ENCODE data around the gene HAGHL. TPM values are rescaled to one million over a fixed set of nuclear protein-coding genes. Genes with fewer than 3 reads are reported as not detected.

Gene HAGHL
- total RNA-seq, 2 experiments from 2014 or later = 28.8 to 32.6 TPM

DNA sequence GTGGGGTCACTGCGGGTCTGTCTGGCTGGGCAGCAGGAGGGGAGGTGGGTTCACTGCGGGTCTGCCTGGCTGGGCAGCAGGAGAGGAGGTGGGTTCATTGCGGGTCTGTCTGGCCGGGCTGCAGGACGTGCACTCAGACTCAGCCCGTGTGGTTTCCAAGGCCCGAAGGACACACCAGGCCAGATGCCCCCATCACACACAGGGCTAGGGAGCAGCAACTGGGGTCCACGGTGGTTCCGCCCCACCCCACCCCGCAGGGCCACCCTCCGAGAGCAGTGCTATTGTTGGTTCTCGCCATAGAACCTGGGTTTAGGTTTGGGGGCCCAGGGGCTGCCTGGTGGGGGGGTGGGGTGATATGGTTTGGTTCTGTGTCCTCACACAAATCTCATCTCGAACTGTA, 19.7 kb downstream of the HAGHL start:
- intact Hi-C loops (cut with micrococcal nuclease) = no loop called here
- DNase-seq (no peak), ATAC-seq (no peak)
- ChIA-PET CTCF (interaction anchor here (1.3 kb wide), 1 partner anchor 31 kb away, joined by 3 read pairs; no protein-coding TSS in a partner anchor), POLR2A (no interaction called here)
- no peaks in the 10 kb centered on the region for H3K9me3 Mint-ChIP-seq
- H3K4me3 Mint-ChIP-seq = no peak overlapping the region
- TF ChIP-seq, protein P1, sequence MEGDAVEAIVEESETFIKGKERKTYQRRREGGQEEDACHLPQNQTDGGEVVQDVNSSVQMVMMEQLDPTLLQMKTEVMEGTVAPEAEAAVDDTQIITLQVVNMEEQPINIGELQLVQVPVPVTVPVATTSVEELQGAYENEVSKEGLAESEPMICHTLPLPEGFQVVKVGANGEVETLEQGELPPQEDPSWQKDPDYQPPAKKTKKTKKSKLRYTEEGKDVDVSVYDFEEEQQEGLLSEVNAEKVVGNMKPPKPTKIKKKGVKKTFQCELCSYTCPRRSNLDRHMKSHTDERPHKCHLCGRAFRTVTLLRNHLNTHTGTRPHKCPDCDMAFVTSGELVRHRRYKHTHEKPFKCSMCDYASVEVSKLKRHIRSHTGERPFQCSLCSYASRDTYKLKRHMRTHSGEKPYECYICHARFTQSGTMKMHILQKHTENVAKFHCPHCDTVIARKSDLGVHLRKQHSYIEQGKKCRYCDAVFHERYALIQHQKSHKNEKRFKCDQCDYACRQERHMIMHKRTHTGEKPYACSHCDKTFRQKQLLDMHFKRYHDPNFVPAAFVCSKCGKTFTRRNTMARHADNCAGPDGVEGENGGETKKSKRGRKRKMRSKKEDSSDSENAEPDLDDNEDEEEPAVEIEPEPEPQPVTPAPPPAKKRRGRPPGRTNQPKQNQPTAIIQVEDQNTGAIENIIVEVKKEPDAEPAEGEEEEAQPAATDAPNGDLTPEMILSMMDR (IDR thresholded peaks at IDR 0.05) = no peak
- H3K27ac Mint-ChIP-seq = no peak overlapping the region
- H3K36me3 Mint-ChIP-seq (ENCODE audit: low read depth) = no peaks in the 10 kb centered on the region
- H3K4me1 Mint-ChIP-seq (ENCODE audit: low read depth) = no peaks in the 10 kb centered on the region
- no peaks in the 10 kb centered on the region for H3K27me3 Mint-ChIP-seq

DNA sequence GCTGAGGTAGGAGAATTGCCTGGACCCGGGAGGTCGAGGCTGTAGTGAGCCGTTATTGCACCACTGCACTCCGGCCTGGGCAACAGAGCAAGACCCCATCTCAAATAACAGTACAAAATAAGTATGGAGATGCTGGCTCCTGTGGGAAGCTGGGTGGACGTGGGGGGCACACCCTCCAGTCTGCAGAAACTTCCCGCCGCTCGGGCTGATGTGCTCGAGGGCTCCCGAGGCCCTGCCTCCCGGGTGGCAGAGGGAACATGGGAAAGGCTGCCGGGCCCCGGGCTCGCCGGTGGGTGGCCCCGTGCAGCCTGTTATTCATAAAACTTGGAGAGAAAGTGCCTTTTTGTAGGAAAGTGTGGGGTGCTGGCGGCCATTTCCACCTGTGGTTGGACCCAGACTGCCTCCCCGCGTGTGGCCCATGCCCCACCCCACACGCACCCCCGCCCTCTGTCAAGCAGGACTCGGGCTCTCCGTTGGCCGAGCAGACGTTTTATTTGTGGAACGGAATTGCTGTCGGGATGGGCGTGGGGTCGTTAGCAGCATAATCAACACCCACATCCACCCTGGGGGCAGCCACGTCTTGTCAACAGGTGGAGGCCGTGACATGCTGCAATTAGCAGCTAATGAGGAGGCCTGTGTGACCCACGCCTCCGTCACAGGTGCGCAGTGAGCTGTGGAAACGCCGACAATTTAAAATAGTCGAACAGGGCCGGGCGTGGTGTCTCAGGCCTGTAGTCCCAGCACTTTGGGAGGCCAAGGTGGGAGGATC, 21.3 kb downstream of the HAGHL start:
- DNase-seq (no peak), ATAC-seq (no peak)
- Mint-ChIP-seq H3K27me3 (no peaks in the 10 kb centered on the region), H3K4me1 (ENCODE audit: low read depth) (no peaks in the 10 kb centered on the region), H3K27ac (no peak overlapping the region), H3K9me3 (no peaks in the 10 kb centered on the region), H3K4me3 (no peak overlapping the region), H3K36me3 (ENCODE audit: low read depth) (no peaks in the 10 kb centered on the region)
- ChIA-PET POLR2A (interaction anchor here (0.9 to 1.3 kb wide), 2 partner anchors 24 to 352 kb away, joined by 3 read pairs; no protein-coding TSS in a partner anchor), CTCF (interaction anchor here (1.1 to 1.4 kb wide), 3 partner anchors 8 to 37 kb away, joined by 3 to 4 read pairs (median 3); no protein-coding TSS in a partner anchor)
- intact Hi-C loops (cut with micrococcal nuclease) = no loop called here
- TF ChIP-seq, protein P1 (IDR thresholded peaks at IDR 0.05) = no peak

DNA sequence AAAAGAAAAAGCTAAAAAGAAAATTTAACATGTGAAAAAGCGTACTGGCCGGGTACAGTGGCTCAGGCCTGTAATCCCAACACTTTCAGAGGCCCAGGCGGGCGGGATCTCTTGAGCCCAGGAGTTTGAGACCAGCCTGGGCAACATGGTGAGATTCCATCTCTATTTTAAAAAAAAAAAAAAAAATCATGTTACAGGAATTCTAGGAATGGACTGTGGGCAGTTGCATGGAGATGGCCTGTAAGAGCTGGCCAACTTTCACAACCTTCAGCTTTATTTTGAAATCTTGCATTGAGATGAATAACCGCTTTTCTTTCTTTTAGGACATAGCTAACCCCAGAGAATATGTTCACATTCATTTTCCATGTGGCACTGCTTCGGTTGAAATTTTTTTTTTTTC, 22.1 kb downstream of the HAGHL start:
- H3K4me3 Mint-ChIP-seq = no peak overlapping the region
- H3K4me1 Mint-ChIP-seq (ENCODE audit: low read depth) = no peaks in the 10 kb centered on the region
- DNase-seq (no peak), ATAC-seq (no peak)
- H3K27me3 Mint-ChIP-seq = no peaks in the 10 kb centered on the region
- H3K36me3 Mint-ChIP-seq (ENCODE audit: low read depth) = no peaks in the 10 kb centered on the region
- ChIA-PET POLR2A (interaction anchor here (0.6 to 1.3 kb wide), 2 partner anchors 20 to 25 kb away, joined by 3 read pairs; no protein-coding TSS in a partner anchor), CTCF (interaction anchor here (1.1 to 1.6 kb wide), 3 partner anchors 9 to 38 kb away, joined by 3 to 4 read pairs (median 4); no protein-coding TSS in a partner anchor)
- H3K9me3 Mint-ChIP-seq = no peaks in the 10 kb centered on the region
- intact Hi-C loops (cut with micrococcal nuclease) = no loop called here
- no peak overlapping the region for H3K27ac Mint-ChIP-seq
- TF ChIP-seq, protein P1 (IDR thresholded peaks at IDR 0.05) = no peak

DNA sequence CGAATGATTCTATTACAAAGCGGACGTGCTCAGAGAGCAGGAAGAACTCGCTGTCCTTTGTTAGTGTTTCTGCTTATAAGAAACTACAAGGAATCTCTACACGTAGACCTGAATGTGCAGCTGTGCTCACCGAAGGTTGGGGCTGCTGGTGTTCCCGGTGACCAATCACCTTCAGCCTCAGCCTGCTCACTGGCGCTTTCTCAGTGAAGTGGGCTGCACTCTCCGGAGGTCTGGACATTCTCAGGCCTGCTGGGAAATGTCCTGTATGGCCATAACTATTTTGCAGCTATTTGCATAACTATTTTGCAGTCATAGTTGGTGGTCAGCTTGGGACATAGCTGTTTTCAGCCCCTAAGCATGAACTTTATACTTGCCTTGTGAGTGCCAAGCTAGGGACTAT, 23.6 kb downstream of the HAGHL start:
- no peaks in the 10 kb centered on the region for H3K4me1 Mint-ChIP-seq (ENCODE audit: low read depth)
- DNase-seq (no peak), ATAC-seq (no peak)
- H3K4me3 Mint-ChIP-seq = no peak overlapping the region
- ChIA-PET POLR2A (no interaction called here), CTCF (interaction anchor here (0.7 to 1.6 kb wide), 2 partner anchors 9 to 40 kb away, joined by 3 to 4 read pairs; no protein-coding TSS in a partner anchor)
- H3K27me3 Mint-ChIP-seq = no peaks in the 10 kb centered on the region
- H3K9me3 Mint-ChIP-seq = no peaks in the 10 kb centered on the region
- no peak overlapping the region for H3K27ac Mint-ChIP-seq
- intact Hi-C loops (cut with micrococcal nuclease) = no loop called here
- no peaks in the 10 kb centered on the region for H3K36me3 Mint-ChIP-seq (ENCODE audit: low read depth)
- TF ChIP-seq, protein P1 (IDR thresholded peaks at IDR 0.05) = no peak

All from activated CD8-positive, alpha-beta T cell treated with anti-CD3 and anti-CD28 coated beads for 36 hours (primary cell).